ENCODE results near the gene BCAS3.

BCAS3 gene

GRCh38 chr17:60676758-60677307, 818 bp upstream of the BCAS3 start:
- DNase-seq = no peak

GRCh38 chr17:60678118-60678444, 430 bp downstream of the BCAS3 start:
- no peak for DNase-seq

- DNase-seq = no peak
Measured at GRCh38 chr17:60679287-60679686, 1.6 kb downstream of the BCAS3 start.

GRCh38 chr17:60680754-60681153, 3.1 kb downstream of the BCAS3 start:
- no peak for DNase-seq

GRCh38 chr17:60685437-60685836, 7.8 kb downstream of the BCAS3 start:
- no peak for DNase-seq

GRCh38 chr17:60695960-60696359, 18.3 kb downstream of the BCAS3 start:
- no peak for DNase-seq

GRCh38 chr17:60699090-60699489, 21.4 kb downstream of the BCAS3 start:
- DNase-seq = no peak

- DNase-seq = no peak
Measured at GRCh38 chr17:60704170-60704569, 26.5 kb downstream of the BCAS3 start.

GRCh38 chr17:60712675-60713074, 35.0 kb downstream of the BCAS3 start:
- no peak for DNase-seq

- DNase-seq = no peak
Measured at GRCh38 chr17:60713608-60714007, 36.0 kb downstream of the BCAS3 start.

- DNase-seq = no peak
Measured at GRCh38 chr17:60716766-60717165, 39.1 kb downstream of the BCAS3 start.

GRCh38 chr17:60717814-60718213, 40.2 kb downstream of the BCAS3 start:
- DNase-seq = no peak

- DNase-seq = no peak
Measured at GRCh38 chr17:60720763-60721531, 43.3 kb downstream of the BCAS3 start.

- no peak for DNase-seq
Measured at GRCh38 chr17:60724647-60725046, 47.0 kb downstream of the BCAS3 start.

GRCh38 chr17:60729854-60730253, 52.2 kb downstream of the BCAS3 start:
- DNase-seq = no peak

GRCh38 chr17:60730273-60730672, 52.6 kb downstream of the BCAS3 start:
- DNase-seq = no peak

GRCh38 chr17:60738287-60738686, 60.6 kb downstream of the BCAS3 start:
- no peak for DNase-seq

- no peak for DNase-seq
Measured at GRCh38 chr17:60740584-60740983, 62.9 kb downstream of the BCAS3 start.

- no peak for DNase-seq
Measured at GRCh38 chr17:60741031-60741430, 63.4 kb downstream of the BCAS3 start.

GRCh38 chr17:60743282-60743681, 65.6 kb downstream of the BCAS3 start:
- DNase-seq = no peak

GRCh38 chr17:60743799-60744198, 66.1 kb downstream of the BCAS3 start:
- DNase-seq = no peak

- DNase-seq = no peak
Measured at GRCh38 chr17:60744355-60744966, 66.8 kb downstream of the BCAS3 start.

GRCh38 chr17:60745544-60745943, 67.9 kb downstream of the BCAS3 start:
- no peak for DNase-seq

GRCh38 chr17:60747069-60747808, 69.6 kb downstream of the BCAS3 start:
- no peak for DNase-seq
